IMR-90 (cell line): Measurements from ENCODE around the gene RAP2A. TPM values are rescaled to one million over a fixed set of nuclear protein-coding genes. Genes with fewer than 3 reads are reported as not detected.

Experiments used
- ATAC-seq: fragments of 200-7000 bp; cut with Tn5 transposase; 2 replicates; pipeline ENCODE4 v1.9.1; 2020; ENCODE audit warnings: low read depth, mild to moderate bottlenecking, moderate library complexity
- BruUV-seq: library from RNA; stranded (reverse); fragments of 400-500 nt; replicated peaks from 2 replicates; lab custom pipeline; 2021; lab: Mats Ljungman, UMichigan
- CTCF ChIA-PET: fragments of 300-600 bp; formaldehyde crosslinking; extraction: SDS; loops from one replicate; lab custom pipeline; 2021; ENCODE audit warnings: antibody characterized with exemption; lab: Yijun Ruan, JAX
- POLR2A ChIA-PET: fragments of 300-600 bp; sonication (Branson Sonifier 250); formaldehyde crosslinking; loops from one replicate; lab custom pipeline; 2022; ENCODE audit warnings: antibody characterized with exemption; ENCODE audit not compliant: unreplicated experiment; lab: Charles Lee
- DNase-seq: peaks from one replicate; pipeline ENCODE4 v3.0.0; 2013
- H2AFZ ChIP-seq: replicated peaks from 2 replicates; pipeline ENCODE3; 2013; ENCODE audit warnings: low read length, mild to moderate bottlenecking; ENCODE audit not compliant: poor library complexity
- H2AK5ac ChIP-seq: 2 replicates; pipeline ENCODE4 v1.6.1; 2013; ENCODE audit warnings: low read depth, low read length, inconsistent platforms
- H2AK9ac ChIP-seq: replicated peaks from 2 replicates; pipeline ENCODE3; 2013; ENCODE audit warnings: mild to moderate bottlenecking, low read depth, low read length, moderate library complexity; ENCODE audit not compliant: poor library complexity
- H2BK120ac ChIP-seq: 2 replicates; pipeline ENCODE4 v1.6.1; 2013; ENCODE audit warnings: low read depth, low read length, inconsistent platforms
- H2BK15ac ChIP-seq: 3 replicates; pipeline ENCODE4 v1.6.1; 2013; ENCODE audit warnings: low read depth, low read length, inconsistent platforms
- H2BK20ac ChIP-seq: 2 replicates; pipeline ENCODE4 v1.6.1; 2013; ENCODE audit warnings: low read depth, mild to moderate bottlenecking, inconsistent platforms, low read length, moderate library complexity
- H2BK5ac ChIP-seq: 2 replicates; pipeline ENCODE4 v1.6.1; 2013; ENCODE audit warnings: mild to moderate bottlenecking, low read depth, low read length, inconsistent platforms; ENCODE audit not compliant: poor library complexity, severe bottlenecking
- H3K14ac ChIP-seq: replicated peaks from 2 replicates; pipeline ENCODE4 v1.6.1; 2013; ENCODE audit warnings: low read depth, low read length, inconsistent platforms
- H3K18ac ChIP-seq: 2 replicates; pipeline ENCODE4 v1.6.1; 2013; ENCODE audit warnings: low read depth, low read length, control low read depth
- H3K23ac ChIP-seq: 2 replicates; pipeline ENCODE4 v1.6.1; 2013; ENCODE audit warnings: low read depth, low read length, inconsistent platforms
- H3K27ac ChIP-seq: 2 replicates; pipeline ENCODE4 v1.5.1; 2013; ENCODE audit warnings: mild to moderate bottlenecking, control low read depth, low read length; ENCODE audit not compliant: insufficient read depth
- H3K27me3 ChIP-seq: 2 replicates; pipeline ENCODE4 v1.6.1; 2013; ENCODE audit warnings: low read length; ENCODE audit not compliant: control insufficient read depth, insufficient read depth
- H3K36me3 ChIP-seq: 2 replicates; pipeline ENCODE4 v1.6.1; 2013; ENCODE audit warnings: low read length, mixed read lengths; ENCODE audit not compliant: control insufficient read depth, insufficient read depth
- H3K4ac ChIP-seq: 2 replicates; pipeline ENCODE4 v1.6.1; 2013; ENCODE audit warnings: low read depth, low read length, inconsistent platforms
- H3K4me1 ChIP-seq: 2 replicates; pipeline ENCODE4 v1.6.1; 2013; ENCODE audit warnings: low read length, mixed read lengths; ENCODE audit not compliant: control insufficient read depth, insufficient read depth
- H3K4me2 ChIP-seq: 2 replicates; pipeline ENCODE4 v1.6.1; 2013; ENCODE audit warnings: low read depth, mild to moderate bottlenecking, control low read depth, low read length, moderate library complexity
- H3K4me3 ChIP-seq: 2 replicates; pipeline ENCODE4 v1.5.1; 2013; ENCODE audit warnings: low read depth, mild to moderate bottlenecking, control low read depth, low read length, moderate library complexity; ENCODE audit not compliant: insufficient read depth
- H3K56ac ChIP-seq: 2 replicates; pipeline ENCODE4 v1.6.1; 2013; ENCODE audit warnings: low read length, inconsistent platforms; ENCODE audit not compliant: insufficient read depth; ENCODE audit errors: extremely low read depth
- H3K79me1 ChIP-seq, 2 experiments: 2 replicates each; pipeline ENCODE4 v1.6.1; 2013; ENCODE audit warnings: low read length in 2 of 2, inconsistent platforms in 1 of 2, low read depth in 1 of 2
- H3K9ac ChIP-seq: 2 replicates; pipeline ENCODE4 v1.6.1; 2013; ENCODE audit warnings: low read depth, low read length, control low read depth
- H3K9me1 ChIP-seq: 2 replicates; pipeline ENCODE4 v1.6.1; 2013; ENCODE audit warnings: low read length, inconsistent platforms; ENCODE audit not compliant: insufficient read depth
- H3K9me3 ChIP-seq: 2 replicates; pipeline ENCODE4 v1.6.1; 2013; ENCODE audit warnings: low read length; ENCODE audit not compliant: control insufficient read depth, insufficient read depth
- H4K20me1 ChIP-seq: 2 replicates; pipeline ENCODE4 v1.6.1; 2013; ENCODE audit warnings: low read length, inconsistent platforms; ENCODE audit not compliant: insufficient read depth
- H4K5ac ChIP-seq: 2 replicates; pipeline ENCODE4 v1.6.1; 2013; ENCODE audit warnings: mild to moderate bottlenecking, low read depth, low read length, control low read depth
- H4K8ac ChIP-seq, 2 experiments: 2 replicates each; pipeline ENCODE4 v1.6.1; 2013; ENCODE audit warnings: low read depth in 2 of 2, low read length in 2 of 2, control low read depth in 1 of 2, inconsistent platforms in 1 of 2
- H4K91ac ChIP-seq: 2 replicates; pipeline ENCODE4 v1.6.1; 2013; ENCODE audit warnings: low read depth, low read length, inconsistent platforms; ENCODE audit not compliant: insufficient read depth
- BHLHE40 ChIP-seq: fragments of 150-350 bp; IDR thresholded peaks from 2 replicates; pipeline ENCODE4 v1.6.1; 2016; ENCODE audit warnings: mild to moderate bottlenecking, low read depth, low read length
- CEBPB ChIP-seq: IDR thresholded peaks from 2 replicates; pipeline ENCODE4 v1.6.1; 2012; ENCODE audit warnings: low read depth, low read length, improper control_type of control experiment
- FOS ChIP-seq: fragments of 150-350 bp; IDR thresholded peaks from 2 replicates; pipeline ENCODE4 v1.6.1; 2016; ENCODE audit warnings: low read depth, low read length
- MAFK ChIP-seq: IDR thresholded peaks from 2 replicates; pipeline ENCODE4 v1.6.1; 2012; ENCODE audit warnings: low read depth, low read length, improper control_type of control experiment
- MAZ ChIP-seq: IDR thresholded peaks from 2 replicates; pipeline ENCODE4 v1.6.1; 2012; ENCODE audit warnings: low read depth, mild to moderate bottlenecking, low read length, improper control_type of control experiment, moderate library complexity, borderline replicate concordance
- MXI1 ChIP-seq: IDR thresholded peaks from 2 replicates; pipeline ENCODE4 v1.6.1; 2012; ENCODE audit warnings: low read depth, mild to moderate bottlenecking, low read length, moderate library complexity, borderline replicate concordance
- POLR2A ChIP-seq: IDR thresholded peaks from 2 replicates; pipeline ENCODE4 v1.6.1; 2012; ENCODE audit warnings: mild to moderate bottlenecking, low read depth, low read length
- RAD21 ChIP-seq: IDR thresholded peaks from 2 replicates; pipeline ENCODE4 v1.6.1; 2012; ENCODE audit warnings: low read length, improper control_type of control experiment
- RCOR1 ChIP-seq: IDR thresholded peaks from 2 replicates; pipeline ENCODE4 v1.6.1; 2012; ENCODE audit warnings: mild to moderate bottlenecking, low read length, improper control_type of control experiment; ENCODE audit not compliant: insufficient replicate concordance
- RFX5 ChIP-seq: IDR thresholded peaks from 2 replicates; pipeline ENCODE4 v1.8.0; 2012; ENCODE audit warnings: low read depth, mild to moderate bottlenecking, low read length, moderate library complexity
- SMC3 ChIP-seq: fragments of 150-350 bp; IDR thresholded peaks from 2 replicates; pipeline ENCODE4 v1.6.1; 2016; ENCODE audit warnings: low read depth, mild to moderate bottlenecking, antibody characterized with exemption, low read length, moderate library complexity
- WGBS, 2 experiments: methylation state at CpG; one replicate each; pipeline versions ENCODE4 v1.1.5 to v1.1.7; 2013; ENCODE audit warnings: missing lambda C conversion rate in 2 of 2; ENCODE audit not compliant: insufficient read length in 1 of 2; ENCODE audit errors: extremely low coverage in 2 of 2; 5-methylcytosine and 5-hydroxymethylcytosine counted together
- dilution Hi-C: fragments of 300-500 bp; cut with HindIII; formaldehyde crosslinking; loops from one replicate; pipeline ENCODE4 v1.14.3; 2018; ENCODE audit warnings: low sequenced_read_pairs; ENCODE audit not compliant: unreplicated experiment
- in situ Hi-C: fragments of 300-500 bp; cut with MboI; formaldehyde crosslinking; loops from 3 replicates; pipeline ENCODE4 v1.14.3; 2019; ENCODE audit warnings: low sequenced_read_pairs, inconsistent platforms, mixed read lengths
- intact Hi-C: fragments of 100-400 bp; cut with micrococcal nuclease; formaldehyde crosslinking; loops from 2 replicates; pipeline ENCODE4 v1.10.0; 2022
- polyA plus RNA-seq, 3 experiments: library from polyadenylated mRNA; depleted of rRNA; stranded (reverse); fragments of >200 nt; gene quantifications; 2 replicates each; pipeline ENCODE4 v1.2.3, GENCODE V29; 2012; ENCODE audit warnings: low replicate concordance in 1 of 3
- total RNA-seq: library from RNA; depleted of rRNA; stranded (reverse); fragments of >200 nt; gene quantifications from 2 replicates; pipeline ENCODE4 v1.2.3, GENCODE V29; 2012
- TF ChIP-seq, protein P1 (sequence below): fragments of 150-350 bp; IDR thresholded peaks from 2 replicates; pipeline ENCODE4 v1.6.1; 2017; ENCODE audit warnings: mild to moderate bottlenecking, antibody characterized with exemption, low read length, low read depth
- TF ChIP-seq, protein P2 (sequence below): conservative IDR thresholded peaks from 2 replicates; pipeline ENCODE4 v1.5.1; 2012; ENCODE audit warnings: mild to moderate bottlenecking, low read depth, low read length, improper control_type of control experiment

Gene RAP2A
- total and polyA plus RNA-seq, 2 of the 4 experiments (the other 2 are of a cell fraction), result 6.4 to 21.0 TPM

DNA sequence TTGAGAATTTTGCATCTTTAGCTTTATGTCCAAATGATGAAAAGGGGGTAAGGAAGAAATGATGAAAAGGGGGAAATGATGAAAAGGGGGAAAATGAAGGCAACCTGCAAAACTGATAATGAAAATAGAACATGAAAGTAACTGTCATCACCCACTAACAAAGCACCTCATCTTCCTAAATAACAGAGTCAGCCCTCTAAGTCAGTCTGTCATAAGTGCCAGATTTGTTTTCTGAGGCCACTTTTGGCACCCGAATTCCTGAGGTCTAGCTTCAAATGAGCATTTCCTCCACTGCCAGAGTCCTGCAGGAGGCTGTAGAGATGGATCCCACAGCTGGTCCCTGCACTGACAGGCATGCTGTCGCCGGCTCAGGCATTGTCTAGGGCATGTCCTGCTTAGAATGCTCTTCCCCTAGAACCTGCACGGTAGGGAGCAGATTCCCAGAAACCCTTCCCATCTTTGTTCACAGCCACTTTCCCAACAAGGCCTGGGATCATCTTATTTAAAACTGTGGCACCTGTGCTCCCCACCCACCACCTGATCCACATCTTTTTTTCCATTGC lies 25.3 kb downstream of the RAP2A start:
- Histone ChIP-seq H2AK9ac (no peak overlapping the region), H3K9me3 (no peaks in the 10 kb centered on the region), H4K20me1 (peaks cover 10% of the 10 kb centered on the region; the same call in 1 of the 2 replicates), H3K4ac (no peak overlapping the region), H3K4me2 (no peak overlapping the region), H3K4me1 (peaks cover 3% of the 10 kb centered on the region; the same call in 1 of the 2 replicates), H3K4me3 (no peak overlapping the region), H2AK5ac (no peak overlapping the region), H4K5ac (no peak overlapping the region), H4K91ac (no peak overlapping the region), H3K79me1 (peaks cover 26 to 40% of the 10 kb centered on the region in 2 experiments), H3K36me3 (peaks cover 6% of the 10 kb centered on the region), H2BK15ac (no peak overlapping the region), H2BK120ac (no peak overlapping the region), H2BK20ac (no peak overlapping the region), H3K18ac (no peak overlapping the region), H3K9ac (no peak overlapping the region), H2AFZ (no peak overlapping the region), H3K56ac (no peak overlapping the region), H3K9me1 (peaks cover 4% of the 10 kb centered on the region; the same call in 1 of the 2 replicates), H3K23ac (no peak overlapping the region), H3K27me3 (no peaks in the 10 kb centered on the region), H3K14ac (no peak overlapping the region), H2BK5ac (no peak overlapping the region), H4K8ac (no peak overlapping the region), H3K27ac (no peak overlapping the region)
- ATAC-seq (no peak; the same call in 1 of the 2 replicates), DNase-seq (no peak)
- 71% methylated on average over 1 of the region's 4 CpGs; no CpG with 5 or more reads in 1 of the 2 experiments for WGBS, 2 experiments
- ChIA-PET POLR2A (no interaction called here), CTCF (interaction anchor here (0.7 to 2.0 kb wide), 2 partner anchors 15 to 62 kb away, joined by 3 to 6 read pairs; no protein-coding TSS in a partner anchor)
- intact Hi-C loops (no loop called here), in situ Hi-C loops (no loop called here), dilution Hi-C loops (no loop called here)
- TF ChIP-seq SMC3, result no peak
- TF ChIP-seq FOS, result no peak
- no peak for TF ChIP-seq RAD21
- TF ChIP-seq MAZ, result no peak
- TF ChIP-seq MAFK, result no peak
- TF ChIP-seq MXI1, result no peak
- no peak for TF ChIP-seq RCOR1
- no peak for TF ChIP-seq POLR2A
- TF ChIP-seq, protein P1, sequence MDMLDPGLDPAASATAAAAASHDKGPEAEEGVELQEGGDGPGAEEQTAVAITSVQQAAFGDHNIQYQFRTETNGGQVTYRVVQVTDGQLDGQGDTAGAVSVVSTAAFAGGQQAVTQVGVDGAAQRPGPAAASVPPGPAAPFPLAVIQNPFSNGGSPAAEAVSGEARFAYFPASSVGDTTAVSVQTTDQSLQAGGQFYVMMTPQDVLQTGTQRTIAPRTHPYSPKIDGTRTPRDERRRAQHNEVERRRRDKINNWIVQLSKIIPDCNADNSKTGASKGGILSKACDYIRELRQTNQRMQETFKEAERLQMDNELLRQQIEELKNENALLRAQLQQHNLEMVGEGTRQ, result no peak
- no peak for TF ChIP-seq BHLHE40
- TF ChIP-seq RFX5, result no peak
- TF ChIP-seq, protein P2, sequence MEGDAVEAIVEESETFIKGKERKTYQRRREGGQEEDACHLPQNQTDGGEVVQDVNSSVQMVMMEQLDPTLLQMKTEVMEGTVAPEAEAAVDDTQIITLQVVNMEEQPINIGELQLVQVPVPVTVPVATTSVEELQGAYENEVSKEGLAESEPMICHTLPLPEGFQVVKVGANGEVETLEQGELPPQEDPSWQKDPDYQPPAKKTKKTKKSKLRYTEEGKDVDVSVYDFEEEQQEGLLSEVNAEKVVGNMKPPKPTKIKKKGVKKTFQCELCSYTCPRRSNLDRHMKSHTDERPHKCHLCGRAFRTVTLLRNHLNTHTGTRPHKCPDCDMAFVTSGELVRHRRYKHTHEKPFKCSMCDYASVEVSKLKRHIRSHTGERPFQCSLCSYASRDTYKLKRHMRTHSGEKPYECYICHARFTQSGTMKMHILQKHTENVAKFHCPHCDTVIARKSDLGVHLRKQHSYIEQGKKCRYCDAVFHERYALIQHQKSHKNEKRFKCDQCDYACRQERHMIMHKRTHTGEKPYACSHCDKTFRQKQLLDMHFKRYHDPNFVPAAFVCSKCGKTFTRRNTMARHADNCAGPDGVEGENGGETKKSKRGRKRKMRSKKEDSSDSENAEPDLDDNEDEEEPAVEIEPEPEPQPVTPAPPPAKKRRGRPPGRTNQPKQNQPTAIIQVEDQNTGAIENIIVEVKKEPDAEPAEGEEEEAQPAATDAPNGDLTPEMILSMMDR, result no peak
- TF ChIP-seq CEBPB, result no peak
- no TSS peak for BruUV-seq
